NCI-H748 (cell line): Measurements from ENCODE around the gene NAA38.

ENCODE experiments used
- DNase-seq: peaks from one replicate; lab custom pipeline; 2025; ENCODE audit not compliant: unreplicated experiment; lab: John Stamatoyannopoulos, UW

Gene NAA38, protein sequence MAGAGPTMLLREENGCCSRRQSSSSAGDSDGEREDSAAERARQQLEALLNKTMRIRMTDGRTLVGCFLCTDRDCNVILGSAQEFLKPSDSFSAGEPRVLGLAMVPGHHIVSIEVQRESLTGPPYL

DNA sequence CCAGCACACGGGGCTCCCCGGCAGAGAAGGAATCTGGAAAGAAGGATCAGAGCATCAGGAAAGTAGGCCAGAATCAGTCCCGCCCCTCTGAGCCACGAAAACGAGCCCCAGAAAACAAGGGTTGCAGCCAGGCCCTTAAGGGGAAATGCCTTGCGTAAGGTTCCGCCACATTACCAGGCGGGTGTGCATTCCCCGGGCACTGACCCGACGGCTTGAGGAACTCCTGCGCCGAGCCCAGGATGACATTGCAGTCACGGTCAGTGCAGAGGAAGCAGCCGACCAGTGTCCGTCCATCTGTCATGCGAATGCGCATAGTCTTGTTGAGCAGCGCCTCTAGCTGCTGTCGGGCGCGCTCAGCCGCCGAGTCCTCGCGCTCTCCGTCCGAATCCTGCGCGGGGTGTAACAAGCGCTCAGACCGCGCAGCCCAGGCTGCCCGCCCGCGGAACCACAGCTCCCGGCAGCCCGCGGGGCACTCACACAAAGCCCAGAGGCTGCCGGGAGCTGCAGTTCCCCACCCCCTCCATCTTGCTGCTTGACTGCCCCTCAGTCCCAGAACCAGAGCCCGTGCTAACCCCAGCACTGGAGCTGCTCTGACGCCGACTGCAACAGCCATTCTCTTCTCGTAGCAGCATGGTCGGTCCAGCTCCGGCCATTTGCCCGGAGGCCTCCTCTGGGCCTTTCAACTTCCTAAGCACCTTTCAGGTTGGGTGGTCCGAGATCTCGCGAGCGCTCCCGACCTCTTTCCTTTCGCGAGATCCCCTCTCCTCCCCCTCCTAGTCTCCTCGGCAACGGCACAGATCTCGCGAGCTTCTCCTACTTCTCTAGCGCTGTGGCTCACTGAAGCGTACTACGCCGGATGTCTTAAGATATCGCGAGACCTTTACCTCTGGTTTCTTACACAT is at the start of gene NAA38:
NAA38 (minus strand) TSS at position 749 of the 902 bp plus-strand sequence; CDS start at position 653, 96 bp downstream.
- DNase-seq: peak; percentile 100

DNA sequence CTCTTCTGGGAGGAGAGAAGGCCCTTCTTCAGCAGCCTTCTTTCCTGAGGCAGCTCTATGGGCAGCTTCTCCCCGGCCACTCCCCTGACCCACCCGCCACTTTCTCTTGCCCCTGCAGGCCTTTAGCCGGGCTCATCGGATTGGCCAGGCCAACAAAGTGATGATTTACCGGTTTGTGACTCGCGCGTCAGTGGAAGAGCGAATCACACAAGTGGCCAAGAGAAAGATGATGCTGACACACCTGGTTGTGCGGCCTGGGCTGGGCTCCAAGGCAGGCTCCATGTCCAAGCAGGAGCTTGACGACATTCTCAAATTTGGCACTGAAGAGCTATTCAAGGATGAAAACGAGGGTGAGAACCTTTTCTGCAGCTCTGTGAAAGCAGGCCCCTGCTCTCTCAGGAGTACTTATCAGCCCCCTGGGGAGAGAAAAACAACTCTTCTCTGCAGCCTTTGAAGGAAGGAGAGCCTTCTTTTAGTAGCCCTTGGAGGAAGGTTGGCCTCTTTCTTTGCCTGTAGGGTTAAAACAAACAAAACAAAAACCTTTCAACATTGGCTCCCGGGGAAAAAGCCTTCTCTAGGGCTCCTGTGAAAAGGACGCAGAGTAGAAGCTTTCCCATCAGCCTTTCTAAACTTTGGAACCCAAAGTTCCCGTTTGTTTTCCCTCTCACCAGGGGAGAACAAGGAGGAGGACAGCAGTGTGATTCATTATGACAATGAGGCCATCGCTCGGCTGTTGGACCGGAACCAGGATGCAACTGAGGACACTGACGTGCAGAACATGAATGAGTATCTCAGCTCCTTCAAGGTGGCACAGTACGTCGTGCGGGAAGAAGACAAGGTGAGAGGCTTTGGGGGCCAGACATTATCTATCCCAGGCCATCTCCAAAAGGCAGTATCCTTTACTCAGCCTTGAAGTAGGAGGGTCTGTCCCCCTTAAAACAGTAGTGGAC is 46.1 kb upstream of the NAA38 start:
- no peak for DNase-seq

GRCh38 chr17:7897773-7898172 is 40.4 kb upstream of the NAA38 start:
- peak; percentile 15 for DNase-seq

- DNase-seq: no peak
These were observed 39.7 kb upstream of the NAA38 start for GRCh38 chr17:7897090-7897489.

DNA sequence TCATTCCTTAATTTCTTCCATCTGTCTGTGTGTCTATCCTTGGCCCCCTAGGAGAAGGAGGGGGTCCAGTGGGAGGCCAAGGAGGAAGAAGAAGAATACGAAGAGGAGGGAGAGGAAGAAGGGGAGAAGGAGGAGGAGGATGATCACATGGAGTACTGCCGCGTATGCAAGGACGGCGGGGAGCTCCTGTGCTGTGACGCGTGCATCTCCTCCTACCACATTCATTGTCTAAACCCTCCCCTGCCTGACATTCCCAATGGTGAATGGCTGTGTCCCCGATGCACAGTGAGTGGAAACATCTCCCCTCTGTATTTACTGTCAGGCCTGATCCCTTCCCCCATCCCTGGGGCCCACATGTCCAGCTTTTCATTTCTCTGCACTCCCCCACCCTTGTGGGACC is 37.5 kb upstream of the NAA38 start:
- no peak for DNase-seq

DNA sequence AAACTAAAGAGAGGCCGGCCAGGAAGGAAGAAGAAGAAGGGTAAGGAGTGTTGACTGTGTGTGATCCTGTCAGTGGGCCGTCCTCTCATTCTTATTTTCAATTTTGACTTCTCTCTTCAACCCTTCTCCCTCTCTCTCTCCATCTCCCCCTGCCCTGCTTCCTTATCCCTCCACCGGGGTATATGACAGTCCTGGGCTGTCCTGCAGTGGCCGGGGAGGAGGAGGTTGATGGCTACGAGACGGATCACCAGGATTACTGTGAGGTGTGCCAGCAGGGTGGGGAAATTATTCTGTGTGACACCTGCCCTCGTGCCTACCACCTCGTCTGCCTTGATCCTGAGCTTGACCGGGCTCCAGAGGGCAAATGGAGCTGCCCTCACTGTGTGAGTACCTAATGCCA is 36.9 kb upstream of the NAA38 start:
- no peak for DNase-seq

- DNase-seq: no peak
These were observed 36.0 kb upstream of the NAA38 start for GRCh38 chr17:7893187-7893880.

- peak; percentile 98 for DNase-seq
These were observed 32.0 kb upstream of the NAA38 start for GRCh38 chr17:7889166-7889955.

DNA sequence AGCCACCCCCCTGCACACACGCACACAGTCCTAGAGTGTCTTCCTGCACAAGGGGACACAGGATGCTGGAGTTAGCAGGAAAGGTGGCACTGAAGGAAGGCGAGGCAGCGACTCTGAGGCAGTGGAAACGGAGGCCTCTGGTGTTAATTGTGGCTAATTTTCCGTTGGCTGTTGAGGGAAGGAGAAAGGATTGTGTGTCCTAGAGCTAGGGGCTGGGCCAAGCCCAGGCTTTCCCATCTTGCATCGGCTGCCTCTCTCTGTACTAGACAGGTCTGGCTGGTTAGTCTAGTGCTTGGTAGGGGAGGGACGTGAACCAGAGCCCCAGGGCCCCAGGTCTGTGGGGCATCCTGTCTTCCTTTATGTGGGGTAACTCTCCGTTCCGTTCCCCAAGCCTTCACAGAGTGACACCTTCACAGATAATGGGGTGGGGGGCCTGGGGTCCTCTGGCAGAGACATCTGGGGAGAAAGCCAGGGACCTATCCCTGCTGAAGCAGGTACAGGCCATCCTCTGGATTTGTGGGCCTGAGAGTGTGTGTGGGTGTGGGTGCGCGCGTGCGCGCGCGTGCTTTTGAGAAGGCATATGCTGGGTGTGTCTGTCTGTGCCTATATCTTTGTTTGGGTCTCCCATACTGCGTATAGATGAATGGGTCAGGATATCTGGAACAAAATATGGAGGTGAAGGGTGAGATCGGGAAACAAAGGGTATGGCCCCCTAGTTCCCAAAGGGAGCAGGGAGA is 31.0 kb upstream of the NAA38 start, which contains the start of gene CHD3:
CHD3 (plus strand) TSS at position 606 of the 737 bp plus-strand sequence. CDS start 212 bp downstream, outside the sequence.
- peak; percentile 81 for DNase-seq

DNA sequence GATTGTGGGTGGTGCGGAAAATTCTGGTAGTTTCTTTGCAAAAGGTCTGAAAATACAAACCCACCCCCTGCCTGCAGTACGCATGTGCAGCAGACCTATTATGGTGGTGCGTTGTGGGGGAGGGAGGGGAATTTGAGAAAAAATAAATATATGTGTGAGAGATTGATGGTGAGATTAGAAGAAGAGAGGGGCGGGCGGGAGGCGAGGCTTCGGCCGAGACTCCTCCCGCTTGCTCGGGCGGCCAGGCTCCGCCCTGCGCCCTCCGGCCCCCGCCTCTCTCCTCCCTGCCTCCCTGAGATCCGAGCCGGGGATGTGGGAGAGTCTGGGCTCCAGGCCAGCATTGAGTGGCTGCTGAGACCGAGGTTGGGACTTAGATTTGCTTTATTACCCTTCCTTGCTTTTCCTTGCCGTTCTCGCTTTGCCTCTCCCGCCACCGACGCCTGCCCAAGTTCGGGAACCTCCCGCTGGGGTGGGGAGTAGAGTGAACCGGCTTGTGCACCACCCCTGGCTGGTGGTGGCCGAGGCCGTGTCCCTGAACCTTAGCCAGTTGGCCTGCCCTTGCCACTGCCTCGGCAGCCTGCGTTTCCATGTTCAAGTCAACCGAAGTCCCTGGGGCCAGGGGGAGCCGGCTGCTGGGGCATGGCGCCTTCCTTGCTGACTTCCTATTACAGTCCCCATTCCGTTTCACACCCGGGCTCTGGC is 30.3 kb upstream of the NAA38 start:
- DNase-seq: peak; percentile 97

DNA sequence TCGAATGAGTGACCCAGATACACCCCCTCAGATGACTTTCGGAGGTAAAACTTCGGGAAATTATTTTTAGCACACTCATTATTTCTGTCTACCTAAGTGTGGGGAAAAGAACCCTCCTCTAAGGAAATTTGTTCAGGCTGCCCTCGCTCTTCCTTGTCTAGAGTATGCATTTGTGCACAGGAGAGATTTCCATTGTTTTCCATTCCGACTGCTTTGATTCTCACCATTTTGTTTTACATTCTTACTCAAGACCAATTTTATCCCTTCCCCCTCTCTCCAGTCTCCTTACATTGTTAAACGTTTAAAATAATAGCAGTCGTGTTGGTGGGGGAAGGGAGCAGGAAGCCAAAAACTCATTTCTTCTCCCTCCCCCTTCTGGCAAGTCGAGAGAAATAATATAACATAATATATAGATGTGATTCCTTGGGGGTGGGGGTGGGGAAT is 29.7 kb upstream of the NAA38 start:
- peak; percentile 89 for DNase-seq

DNA sequence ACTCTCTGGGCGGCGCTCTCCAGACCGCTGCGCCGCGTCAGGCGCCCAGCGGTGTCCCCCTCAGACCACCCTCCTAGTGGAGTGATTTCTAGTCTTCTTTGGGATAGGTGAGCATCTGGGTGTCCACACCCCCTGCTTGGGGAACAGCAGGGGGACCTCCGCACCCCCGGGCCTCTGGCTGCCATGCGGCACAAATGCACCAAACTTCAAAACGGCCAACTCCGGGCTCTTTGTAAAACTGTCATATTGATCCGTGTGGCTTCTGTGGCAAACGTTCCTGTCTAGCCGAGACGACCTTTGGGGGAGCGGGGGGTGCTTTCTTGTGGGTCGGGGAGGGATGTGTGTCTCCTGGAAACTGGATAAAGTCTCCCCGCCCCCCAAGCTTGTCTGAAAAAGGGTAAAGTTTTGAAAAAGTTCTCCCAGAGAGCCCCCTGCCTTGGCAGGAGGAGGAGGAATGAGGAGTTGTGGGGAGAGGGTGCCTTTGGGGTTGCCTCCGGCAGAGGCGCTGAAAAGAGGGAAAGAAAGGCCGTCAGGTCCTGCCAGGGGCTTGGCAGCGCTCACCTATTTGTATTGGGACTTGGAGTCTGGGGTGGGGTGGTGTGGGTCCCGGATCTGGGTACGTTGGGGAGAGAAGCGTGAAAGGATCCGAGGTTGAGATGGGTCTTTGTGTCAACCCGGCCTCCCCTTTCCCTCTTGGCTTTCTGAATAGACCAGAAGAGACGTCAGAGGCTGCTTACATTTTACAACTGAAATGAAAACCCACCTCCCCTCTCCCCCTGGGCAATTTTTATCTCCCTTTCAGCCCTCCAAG is 29.1 kb upstream of the NAA38 start:
- DNase-seq: peak; percentile 66

GRCh38 chr17:7885367-7886226 is 28.2 kb upstream of the NAA38 start:
- DNase-seq: peak; percentile 78

DNA sequence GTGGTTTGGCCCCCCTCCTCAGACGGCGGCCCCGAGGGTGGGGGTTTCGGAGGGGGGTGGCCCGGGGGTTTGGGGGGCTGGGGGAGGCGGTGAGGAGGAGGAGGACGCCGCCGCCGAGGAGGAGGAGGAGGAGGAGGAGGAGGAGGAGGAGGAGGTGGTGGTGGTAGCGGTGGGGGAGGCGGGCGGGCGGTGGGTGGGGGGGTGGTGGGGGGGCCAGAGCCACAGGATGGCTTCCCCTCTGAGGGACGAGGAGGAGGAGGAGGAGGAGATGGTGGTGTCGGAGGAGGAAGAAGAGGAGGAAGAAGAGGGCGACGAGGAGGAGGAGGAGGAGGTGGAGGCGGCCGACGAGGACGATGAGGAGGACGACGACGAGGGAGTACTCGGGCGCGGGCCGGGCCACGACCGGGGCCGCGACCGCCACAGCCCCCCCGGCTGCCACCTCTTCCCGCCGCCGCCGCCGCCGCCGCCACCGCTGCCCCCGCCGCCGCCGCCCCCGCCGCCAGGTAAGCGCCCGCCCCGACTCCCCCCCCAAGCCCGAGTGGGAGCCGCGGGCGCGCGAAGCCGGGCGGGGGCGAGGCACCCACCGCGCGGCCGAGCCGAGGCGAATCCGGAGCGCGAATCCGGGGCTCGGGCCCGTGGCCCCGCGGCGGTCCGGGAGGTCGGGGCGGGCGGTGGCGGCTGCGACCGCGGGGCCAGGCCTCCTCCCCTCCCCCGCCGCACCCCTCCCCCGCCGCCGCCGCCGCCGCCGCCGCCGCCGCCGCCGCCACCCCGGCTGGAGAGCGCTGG is 27.4 kb upstream of the NAA38 start:
- DNase-seq: peak; percentile 32

DNA sequence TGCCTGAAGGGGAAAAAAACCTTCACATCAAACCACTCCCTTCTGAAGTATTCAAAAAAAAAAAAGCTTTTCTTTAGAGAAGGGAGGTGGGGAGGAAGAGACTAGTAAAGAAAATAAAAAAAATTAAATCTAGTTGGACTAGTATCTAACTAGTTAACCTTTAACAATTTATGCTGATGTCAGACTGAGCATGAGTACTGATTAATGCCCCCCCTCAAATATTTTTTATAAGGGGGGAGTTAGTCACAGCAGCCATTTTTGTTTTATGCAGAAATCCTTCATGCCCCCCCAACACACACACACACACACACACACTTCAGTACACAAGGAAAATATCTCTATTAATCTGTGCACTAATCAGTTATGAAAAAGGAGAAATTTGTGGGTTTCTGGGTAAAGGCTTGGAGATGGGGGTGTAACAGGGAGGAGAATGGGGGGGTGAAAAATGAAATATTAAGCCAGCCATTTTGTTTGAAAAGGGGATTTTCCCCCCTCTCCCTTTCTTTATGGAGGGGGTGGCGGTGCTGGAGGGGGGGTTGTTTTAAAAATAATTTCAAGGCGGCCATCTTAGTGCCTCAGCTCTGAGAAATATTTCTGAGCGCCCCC is 26.5 kb upstream of the NAA38 start:
- peak; percentile 45 for DNase-seq

DNA sequence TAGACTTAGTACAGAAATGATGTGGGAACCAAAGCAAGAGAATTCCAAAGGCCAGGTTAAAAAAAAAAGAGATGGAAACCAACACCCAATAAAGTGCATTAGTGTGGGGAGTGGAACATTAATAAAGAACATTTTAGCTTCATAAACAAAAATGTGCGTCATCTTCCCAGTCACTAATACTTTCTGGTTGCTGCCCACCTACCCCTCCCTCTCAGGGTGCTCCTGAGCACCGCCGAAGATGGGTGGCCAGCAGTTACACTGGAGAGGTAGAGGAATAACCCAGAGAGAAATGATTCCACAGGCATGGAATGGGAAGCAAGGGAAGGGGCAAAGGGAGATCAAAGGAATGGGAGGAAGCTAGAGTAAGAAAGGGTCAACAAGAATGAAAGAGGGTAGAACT is 25.3 kb upstream of the NAA38 start:
- DNase-seq: no peak
